GM21619 (cell line): ENCODE results near the gene PMS1.
"Not testable (repeated sequence)": the region's sequence is repeated elsewhere in the genome, so short reads cannot be mapped to it uniquely, and the experiment has no call there.

Experiments used
- ATAC-seq: cut with Tn5 transposase; IDR thresholded peaks from one replicate; pipeline ENCODE4 v1.9.1; 2021; ENCODE audit not compliant: unreplicated experiment

PMS1 gene

GRCh38 chr2:189860161-189860560 lies 75.9 kb downstream of the PMS1 start:
- no peak for ATAC-seq

DNA sequence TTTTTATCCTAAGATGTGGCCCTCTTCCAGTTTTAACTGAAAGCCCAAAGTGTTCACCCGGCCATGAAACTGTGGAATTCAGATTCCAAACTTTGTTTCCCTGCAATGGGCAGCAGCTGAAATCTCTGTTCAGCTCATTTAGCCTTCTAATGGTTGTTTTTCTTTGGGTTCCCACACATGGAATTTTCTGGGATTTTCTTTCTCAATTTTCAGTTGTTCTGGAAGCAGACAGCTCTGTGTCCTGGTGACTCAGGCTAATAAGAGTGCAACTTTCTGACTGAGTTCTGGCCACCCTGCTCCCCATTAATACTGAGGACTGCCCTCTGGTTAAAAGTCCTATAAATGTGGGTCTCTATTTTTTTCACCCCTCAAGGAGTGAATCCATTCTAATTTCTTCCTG lies 78.5 kb downstream of the PMS1 start:
- ATAC-seq: no peak

DNA sequence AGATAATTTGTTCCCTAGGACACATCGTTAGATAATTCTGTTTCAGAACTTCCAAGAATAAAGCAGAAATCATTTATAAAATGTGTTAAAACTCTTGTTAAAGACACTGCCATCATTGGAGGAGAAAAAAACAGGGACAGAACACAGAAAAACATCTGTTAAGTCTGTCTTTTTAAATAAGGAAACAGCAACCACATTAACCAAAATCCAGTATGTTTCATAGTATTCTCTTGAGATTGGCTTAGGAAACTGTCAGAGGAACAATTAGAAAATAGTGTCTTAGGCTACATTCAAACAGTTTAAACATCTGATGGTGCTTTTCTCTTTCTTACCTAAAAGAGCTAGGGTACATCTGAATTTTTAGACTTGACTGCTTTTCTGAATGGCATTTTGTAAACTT lies 81.6 kb downstream of the PMS1 start:
- no peak for ATAC-seq

GRCh38 chr2:189866296-189866695 lies 82.0 kb downstream of the PMS1 start:
- no peak for ATAC-seq

DNA sequence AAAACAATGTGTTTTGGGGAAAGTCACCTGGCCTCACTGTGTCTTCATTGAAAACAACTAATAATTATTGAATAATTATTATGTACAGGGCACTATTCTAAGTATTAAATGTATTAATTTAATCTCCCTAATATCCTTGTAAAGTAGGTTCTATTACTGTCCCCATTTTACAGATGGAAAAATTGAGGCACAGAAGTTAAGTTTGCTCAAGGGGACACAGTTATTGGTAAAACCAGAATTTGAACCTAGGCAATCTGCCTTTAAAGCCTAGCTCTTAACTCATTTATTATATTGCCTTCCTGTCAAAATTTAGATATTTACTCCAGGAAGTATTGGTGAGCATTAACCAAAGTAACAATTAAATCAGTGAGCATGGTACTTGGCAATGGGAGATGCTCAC lies 84.6 kb downstream of the PMS1 start:
- ATAC-seq: no peak

DNA sequence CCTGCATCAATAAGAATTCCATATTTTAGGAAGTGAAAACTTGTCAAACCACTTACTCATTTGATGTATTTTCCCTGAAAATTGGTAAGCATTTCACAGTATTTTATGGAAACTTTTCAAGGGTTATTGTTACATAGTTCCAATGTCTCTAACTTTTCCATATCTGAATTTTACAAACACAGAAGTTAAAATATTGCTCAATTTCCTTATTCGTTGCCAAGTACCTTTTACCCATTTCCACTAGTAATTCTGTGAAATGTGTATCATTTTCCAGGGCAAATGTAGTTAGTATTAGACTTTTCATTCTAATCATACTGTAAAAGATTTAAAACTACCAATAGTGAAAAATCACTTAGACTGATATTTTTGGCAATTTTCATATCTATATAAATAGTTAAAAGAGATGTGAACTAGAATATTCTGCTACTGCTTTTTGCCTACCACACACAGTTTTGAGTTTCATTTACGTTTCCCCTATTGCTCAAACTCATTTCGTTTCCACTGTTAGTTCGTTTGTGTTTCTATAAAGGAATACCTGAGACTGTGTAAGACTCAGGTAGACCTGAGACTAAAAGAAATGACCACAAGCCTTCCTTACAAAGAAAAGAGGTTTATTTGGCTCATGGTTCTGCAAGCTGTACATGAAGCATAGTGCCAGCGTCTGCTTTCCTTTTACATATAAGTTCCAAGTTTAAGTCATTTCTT lies 86.3 kb downstream of the PMS1 start:
- no peak for ATAC-seq

DNA sequence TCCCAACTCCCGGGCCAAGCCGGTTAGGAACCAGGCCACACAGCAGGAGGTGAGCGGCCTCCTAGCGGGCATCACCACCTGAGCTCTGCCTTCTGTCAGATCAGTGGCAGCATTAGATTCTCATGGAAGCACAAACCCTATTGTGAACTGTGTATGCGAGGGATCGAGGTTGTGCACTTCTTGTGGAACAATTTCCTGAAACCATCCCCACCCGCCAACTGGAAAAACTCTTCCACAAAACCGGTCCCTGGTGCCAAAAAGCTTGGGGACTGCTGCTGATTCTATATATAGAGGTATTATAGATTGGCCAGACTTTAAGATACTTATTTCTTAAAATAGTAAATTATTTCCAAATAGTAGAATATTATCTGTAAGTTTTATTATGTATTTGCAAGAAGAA lies 89.4 kb downstream of the PMS1 start:
- ATAC-seq: no peak

- ATAC-seq: peak; percentile 52
Observed at GRCh38 chr2:189874586-189875320, 90.5 kb downstream of the PMS1 start.

GRCh38 chr2:189876271-189876670 lies 92.0 kb downstream of the PMS1 start:
- no peak for ATAC-seq

- no peak for ATAC-seq
Observed at GRCh38 chr2:189879716-189880081, 95.4 kb downstream of the PMS1 start.

DNA sequence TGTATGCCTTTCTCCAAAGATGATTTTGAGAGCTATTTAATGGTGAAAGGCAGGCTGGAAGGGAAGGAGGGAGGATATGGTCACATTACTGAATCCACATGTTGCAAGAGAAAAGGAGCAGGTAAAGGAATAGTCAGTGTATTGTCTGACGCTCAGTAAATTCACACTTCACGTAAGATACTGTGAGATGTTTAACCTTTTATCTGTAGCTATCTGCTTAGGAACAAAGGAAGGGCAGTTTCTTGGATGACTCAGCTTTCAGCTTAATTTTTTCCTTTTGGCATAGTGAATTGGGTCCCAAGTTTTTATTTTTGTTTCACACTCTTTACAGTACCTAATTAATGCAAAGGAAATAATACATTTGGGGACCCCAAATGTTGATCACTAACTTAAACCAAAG lies 96.2 kb downstream of the PMS1 start:
- ATAC-seq: no peak

GRCh38 chr2:189880832-189881492 lies 96.7 kb downstream of the PMS1 start:
- no peak for ATAC-seq

DNA sequence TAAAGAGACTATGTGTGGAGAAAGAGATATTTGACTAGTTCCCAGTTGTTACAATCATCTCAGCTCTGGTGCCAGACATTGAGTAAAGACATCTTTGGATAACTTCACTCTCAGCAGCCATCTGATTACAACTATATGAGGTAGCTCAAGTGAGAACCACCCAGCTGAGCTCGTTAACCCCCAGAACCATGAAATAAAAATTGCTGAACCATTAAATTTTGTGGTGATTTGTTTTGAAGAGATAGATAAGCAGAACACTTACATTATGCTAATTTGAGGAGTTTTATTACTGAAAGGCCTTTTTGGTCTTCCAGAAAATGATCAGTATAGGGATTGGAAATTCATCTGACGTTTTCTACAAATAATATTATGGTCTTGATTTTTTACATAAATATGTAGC lies 101.1 kb downstream of the PMS1 start:
- no peak for ATAC-seq

GRCh38 chr2:189892546-189893294 lies 108.5 kb downstream of the PMS1 start:
- not testable (repeated sequence) for ATAC-seq

DNA sequence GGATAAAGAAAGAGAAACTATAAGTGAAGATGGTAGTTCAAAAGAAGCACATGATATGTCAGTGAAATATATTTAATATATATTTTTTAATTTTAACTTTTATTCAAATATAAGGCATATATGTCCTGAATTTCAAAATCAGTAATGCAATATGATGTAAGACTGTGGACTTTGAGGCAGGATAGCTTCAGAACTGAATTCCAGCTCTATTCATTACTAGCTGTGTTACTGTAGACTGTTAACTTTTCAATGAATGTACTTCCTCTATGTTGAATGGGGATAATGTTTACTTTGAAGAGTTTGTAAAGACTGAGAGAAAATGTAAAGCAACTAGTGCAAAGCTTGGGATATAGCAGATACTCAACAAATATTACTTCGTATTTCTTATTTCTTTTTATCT lies 112.6 kb downstream of the PMS1 start:
- no peak for ATAC-seq

DNA sequence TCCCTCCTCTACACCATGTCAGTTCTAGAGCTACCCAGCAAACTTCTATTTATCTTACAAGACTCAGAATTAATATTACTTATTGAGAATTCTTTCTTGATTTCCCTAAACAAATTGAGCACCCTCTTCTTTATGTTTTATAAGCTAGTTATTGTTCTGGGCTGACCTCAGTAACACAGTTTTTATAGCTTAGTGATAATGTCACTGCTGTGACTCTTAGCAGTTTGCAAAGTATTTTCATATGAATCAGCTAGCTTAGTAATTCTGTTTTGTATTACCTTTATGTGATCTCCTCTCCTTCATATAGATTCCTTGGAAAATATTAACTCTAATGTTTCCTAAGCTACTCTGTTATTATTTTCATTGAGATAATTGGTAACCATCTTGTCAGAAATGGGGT lies 114.9 kb downstream of the PMS1 start:
- no peak for ATAC-seq

DNA sequence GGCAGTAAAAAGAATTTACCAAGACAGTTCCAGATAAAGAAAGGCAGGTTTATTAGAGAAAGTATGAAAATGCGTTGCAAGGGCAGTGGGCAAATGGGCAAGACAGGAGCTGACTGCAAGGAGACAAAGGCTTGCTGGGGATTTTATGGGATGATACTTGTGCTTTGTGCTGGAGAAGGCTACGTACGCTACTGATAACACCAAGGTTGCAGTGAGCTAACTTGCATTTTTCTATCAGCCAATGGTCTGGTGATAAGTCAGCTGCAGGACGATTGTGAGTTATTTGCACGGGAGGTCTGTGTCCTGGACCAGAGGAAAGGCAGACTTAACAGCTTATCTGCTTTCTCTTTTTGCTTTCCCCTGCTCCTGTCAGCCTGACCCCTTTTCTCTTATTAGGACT lies 116.5 kb downstream of the PMS1 start:
- ATAC-seq: no peak

- no peak for ATAC-seq
Observed at GRCh38 chr2:189901664-189902063, 117.4 kb downstream of the PMS1 start.

DNA sequence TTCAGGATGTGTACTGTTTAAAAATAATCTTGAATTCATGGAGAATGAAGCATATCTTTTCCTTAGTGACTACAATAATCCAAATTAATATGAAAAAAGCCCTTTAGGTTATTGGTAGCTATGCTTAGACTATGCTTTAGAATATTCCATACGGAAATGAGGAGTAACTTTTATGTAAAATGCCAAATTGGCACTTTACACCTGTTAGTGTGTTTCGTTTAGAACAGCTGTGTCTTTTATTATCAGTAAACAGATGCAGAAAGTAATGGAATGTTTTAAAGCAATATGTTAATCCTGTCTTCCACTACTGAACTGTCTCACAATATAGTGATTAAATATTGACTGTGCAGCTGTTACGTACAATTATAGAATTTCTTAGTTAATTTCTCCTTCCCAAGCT lies 129.6 kb downstream of the PMS1 start:
- ATAC-seq: no peak

GRCh38 chr2:189916651-189917050 lies 132.4 kb downstream of the PMS1 start:
- no peak for ATAC-seq
